ENCODE results near the gene RIMS1. TPM values are rescaled to one million over a fixed set of nuclear protein-coding genes. Genes with fewer than 3 reads are reported as not detected.

RIMS1 gene
- total RNA-seq, 1 experiment from 2014 or later, result 1.1 TPM

- Mint-ChIP-seq H3K27me3 (ENCODE audit: low read depth) (no peaks in the 10 kb centered on the region), H3K4me1 (peaks cover 18% of the 10 kb centered on the region), H3K27ac (no peak overlapping the region), H3K4me3 (no peak overlapping the region), H3K9me3 (no peaks in the 10 kb centered on the region), H3K36me3 (no peaks in the 10 kb centered on the region)
- TF ChIP-seq ELF4 (CRISPR knock-in tag; IDR thresholded peaks at IDR 0.05; ENCODE audit: low read depth), result no peak
- no peak for TF ChIP-seq TEAD4 (CRISPR knock-in tag; IDR thresholded peaks at IDR 0.05)
- TF ChIP-seq CTCF (IDR thresholded peaks at IDR 0.05), result no peak
- no peak for TF ChIP-seq ZNF232 (CRISPR knock-in tag; IDR thresholded peaks at IDR 0.05)
- TF ChIP-seq MXD4 (CRISPR knock-in tag; IDR thresholded peaks at IDR 0.05; ENCODE audit: borderline replicate concordance), result no peak
- ChIA-PET POLR2A (no interaction called here), CTCF (no interaction called here)
- DNase-seq (ENCODE audit: low spot score) (no peak), ATAC-seq (no peak)
Measured at GRCh38 chr6:72261554-72261953, 375.2 kb downstream of the RIMS1 start.

GRCh38 chr6:72262254-72262653, 375.9 kb downstream of the RIMS1 start:
- CTCF ChIA-PET, result no interaction called here
- no peak overlapping the region for H3K4me3 Mint-ChIP-seq

More at GRCh38 chr6:72262254-72262653, 375.9 kb downstream of the RIMS1 start:
- H3K36me3 Mint-ChIP-seq, result no peaks in the 10 kb centered on the region
- H3K27ac Mint-ChIP-seq, result no peak overlapping the region
- no peaks in the 10 kb centered on the region for H3K27me3 Mint-ChIP-seq (ENCODE audit: low read depth)
- no peak for ATAC-seq
- no peak for DNase-seq (ENCODE audit: low spot score)
- TF ChIP-seq AR (CRISPR knock-in tag; IDR thresholded peaks at IDR 0.05) (no peak), ZBTB21 (CRISPR knock-in tag; IDR thresholded peaks at IDR 0.05; ENCODE audit: borderline replicate concordance) (no peak), MXD4 (CRISPR knock-in tag; IDR thresholded peaks at IDR 0.05; ENCODE audit: borderline replicate concordance) (no peak), ZNF423 (CRISPR knock-in tag; IDR thresholded peaks at IDR 0.05) (no peak), ZNF512 (CRISPR knock-in tag; IDR thresholded peaks at IDR 0.05; ENCODE audit: borderline replicate concordance) (no peak), SP1 (CRISPR knock-in tag; conservative IDR thresholded peaks at IDR 0.05) (no peak), PREB (CRISPR knock-in tag; IDR thresholded peaks at IDR 0.05; ENCODE audit: borderline replicate concordance) (no peak)
- peaks cover 18% of the 10 kb centered on the region for H3K4me1 Mint-ChIP-seq
- H3K9me3 Mint-ChIP-seq, result no peaks in the 10 kb centered on the region
- POLR2A ChIA-PET, result no interaction called here

Data from WTC11 (cell line).